HepG2 (cell line): Measurements from ENCODE around the gene DCST2. TPM values are rescaled to one million over a fixed set of nuclear protein-coding genes. Genes with fewer than 3 reads are reported as not detected.

Experiments used
- ATAC-seq: fragments of 200-7000 bp; cut with Tn5 transposase; 3 replicates; pipeline ENCODE4 v1.9.1; 2020; ENCODE audit warnings: mild to moderate bottlenecking, moderate library complexity
- BruUV-seq: library from RNA; stranded (reverse); fragments of 400-500 nt; replicated peaks from 2 replicates; lab custom pipeline; 2021; lab: Mats Ljungman, UMichigan
- CTCF ChIA-PET: fragments of 300-600 bp; formaldehyde crosslinking; extraction: SDS; loops from one replicate; lab custom pipeline; 2021; ENCODE audit warnings: low total read pairs, inconsistent platforms, low intra/inter-chr PET ratio; lab: Yijun Ruan, JAX
- POLR2A ChIA-PET: fragments of 350-600 bp; sonication (Branson Sonifier 250); formaldehyde crosslinking; loops from one replicate; lab custom pipeline; 2020; ENCODE audit warnings: antibody characterized with exemption, inconsistent platforms; lab: Yijun Ruan, JAX
- DNase-seq: peaks from one replicate; pipeline ENCODE4 v3.0.0-alpha.2; 2015; ENCODE audit warnings: low spot score
- FAIRE-seq: peaks from 3 replicates; lab custom pipeline; 2011; peaks lifted over from hg19 to GRCh38; lab: Jason Lieb, UNC
- H2AFZ ChIP-seq: one replicate; pipeline ENCODE4 v1.6.1; 2011; ENCODE audit warnings: low read length, inconsistent platforms
- H3K27ac ChIP-seq: fragments of 300-600 bp; 3 replicates; pipeline ENCODE4 v1.8.0; 2011; ENCODE audit warnings: mixed run types, mild to moderate bottlenecking, mixed read lengths, low read length, inconsistent platforms; ENCODE audit not compliant: insufficient read depth; ENCODE audit errors: extremely low read length
- H3K27me3 ChIP-seq, 2 experiments: fragments of 200-600 bp in 1 of 2; 2 replicates in 1 of 2; 3 replicates in 1 of 2; pipeline versions ENCODE4 v1.6.0 to v1.8.0; 2011; ENCODE audit warnings: low read length in 2 of 2, mild to moderate bottlenecking in 2 of 2, moderate library complexity in 2 of 2, inconsistent platforms in 1 of 2; ENCODE audit not compliant: insufficient read depth in 2 of 2, control insufficient read depth in 1 of 2
- H3K36me3 ChIP-seq, 2 experiments: fragments of 200-600 bp in 1 of 2; replicated peaks in 1 of 2; 2 replicates in 1 of 2; 3 replicates in 1 of 2; pipeline versions ENCODE4 v1.5.1 to v1.8.0; 2011; ENCODE audit warnings: low read length in 2 of 2, inconsistent platforms in 1 of 2; ENCODE audit not compliant: insufficient read depth in 2 of 2, control insufficient read depth in 1 of 2
- H3K4me1 ChIP-seq: 2 replicates; pipeline ENCODE4 v1.5.1; 2012; ENCODE audit warnings: low read length, inconsistent platforms; ENCODE audit not compliant: insufficient read depth
- H3K4me2 ChIP-seq: 2 replicates; pipeline ENCODE4 v1.6.0; 2011; ENCODE audit warnings: low read depth, low read length, inconsistent platforms
- H3K4me3 ChIP-seq, 3 experiments: fragments of 200-600 bp in 1 of 3; sonication (generic), shearing (Covaris generic) in 1 of 3; replicated peaks in 1 of 3; 2 replicates each; pipeline ENCODE4 v1.5.1; 2011 to 2016; ENCODE audit warnings: low read length in 3 of 3, inconsistent platforms in 2 of 3, low read depth in 2 of 3, mild to moderate bottlenecking in 2 of 3, control low read depth in 1 of 3, mixed read lengths in 1 of 3; ENCODE audit not compliant: insufficient read depth in 1 of 3
- H3K79me2 ChIP-seq: one replicate; pipeline ENCODE4 v1.6.1; 2011; ENCODE audit warnings: low read length, inconsistent platforms; ENCODE audit not compliant: insufficient read depth
- H3K9ac ChIP-seq: 2 replicates; pipeline ENCODE4 v1.6.0; 2011; ENCODE audit warnings: mild to moderate bottlenecking, low read depth, low read length, inconsistent platforms; ENCODE audit not compliant: insufficient read depth
- H3K9me3 ChIP-seq: 2 replicates; pipeline ENCODE4 v1.5.1; 2012; ENCODE audit warnings: mild to moderate bottlenecking, low read length
- H4K20me1 ChIP-seq: 2 replicates; pipeline ENCODE4 v1.6.0; 2011; ENCODE audit warnings: inconsistent platforms, mild to moderate bottlenecking, low read length, moderate library complexity; ENCODE audit not compliant: insufficient read depth
- CREM ChIP-seq, 2 experiments: sonication (generic) in 1 of 2; formaldehyde crosslinking in 1 of 2; IDR thresholded peaks; 2 replicates each; pipeline versions ENCODE4 v1.4.0 to v1.6.1; 2016 to 2020; ENCODE audit warnings: antibody characterized with exemption in 1 of 2, mild to moderate bottlenecking in 1 of 2, missing genetic modification reagents in 1 of 2
- DNMT3B ChIP-seq: conservative IDR thresholded peaks from 2 replicates; pipeline ENCODE4 v1.6.1; 2016; ENCODE audit warnings: missing biosample characterization, control low read depth
- FOSL2 ChIP-seq: sonication (generic); formaldehyde crosslinking; IDR thresholded peaks from 2 replicates; pipeline ENCODE4 v1.4.0; 2020; ENCODE audit warnings: missing genetic modification reagents
- GTF3A ChIP-seq: sonication (generic); formaldehyde crosslinking; conservative IDR thresholded peaks from 2 replicates; pipeline ENCODE4 v1.4.0; 2020; ENCODE audit warnings: mild to moderate bottlenecking, missing genetic modification reagents
- HOXA5 ChIP-seq: sonication (generic); formaldehyde crosslinking; IDR thresholded peaks from 2 replicates; pipeline ENCODE4 v1.4.0; 2020; ENCODE audit warnings: missing genetic modification reagents
- SNAI1 ChIP-seq: sonication (generic); formaldehyde crosslinking; IDR thresholded peaks from 2 replicates; pipeline ENCODE4 v1.5.0; 2020; ENCODE audit warnings: mild to moderate bottlenecking, missing genetic modification reagents, borderline replicate concordance
- SOX5 ChIP-seq: IDR thresholded peaks from 2 replicates; pipeline ENCODE4 v1.6.1; 2016; ENCODE audit warnings: borderline replicate concordance
- SPEN ChIP-seq: sonication (generic); formaldehyde crosslinking; IDR thresholded peaks from 2 replicates; pipeline ENCODE4 v1.5.1; 2020; ENCODE audit warnings: low read depth, mild to moderate bottlenecking, missing genetic modification reagents
- TEAD2 ChIP-seq: sonication (generic); formaldehyde crosslinking; IDR thresholded peaks from 2 replicates; pipeline ENCODE4 v1.9.0; 2021; ENCODE audit warnings: missing genetic modification reagents
- ZC3H4 ChIP-seq: sonication (generic); formaldehyde crosslinking; IDR thresholded peaks from 2 replicates; pipeline ENCODE4 v1.4.0; 2020; ENCODE audit warnings: missing genetic modification reagents, borderline replicate concordance
- ZNF12 ChIP-seq: sonication (generic); formaldehyde crosslinking; IDR thresholded peaks from 2 replicates; pipeline ENCODE4 v1.5.0; 2020; ENCODE audit warnings: missing genetic modification reagents
- ZNF232 ChIP-seq: sonication (generic); formaldehyde crosslinking; IDR thresholded peaks from 2 replicates; pipeline ENCODE4 v1.4.0; 2020; ENCODE audit warnings: missing genetic modification reagents, borderline replicate concordance
- ZNF326 ChIP-seq: sonication (generic); formaldehyde crosslinking; IDR thresholded peaks from 2 replicates; pipeline ENCODE4 v1.4.0; 2020; ENCODE audit warnings: missing genetic modification reagents, borderline replicate concordance
- ZNF382 ChIP-seq: sonication (generic); formaldehyde crosslinking; IDR thresholded peaks from 2 replicates; pipeline ENCODE4 v1.5.0; 2020; ENCODE audit warnings: missing genetic modification reagents, mild to moderate bottlenecking, borderline replicate concordance
- ZNF513 ChIP-seq: sonication (generic); formaldehyde crosslinking; conservative IDR thresholded peaks from 2 replicates; pipeline ENCODE4 v1.5.0; 2020; ENCODE audit warnings: missing genetic modification reagents
- WGBS: methylation state at CpG from one replicate; pipeline ENCODE4 v1.1.6; 2017; ENCODE audit warnings: low lambda C conversion rate; 5-methylcytosine and 5-hydroxymethylcytosine counted together
- in situ Hi-C: cut with HindIII; loops from 2 replicates; pipeline ENCODE4 v1.10.0; 2017; ENCODE audit warnings: low pct_unique_long_range_greater_than_20kb; ENCODE audit not compliant: extremely low pct_ligation_motif_present
- intact Hi-C: fragments of 100-400 bp; cut with micrococcal nuclease; formaldehyde crosslinking; loops from one replicate; pipeline ENCODE4 v1.10.0; 2022; ENCODE audit not compliant: unreplicated experiment
- polyA plus RNA-seq, 8 experiments: library from polyadenylated mRNA; depleted of rRNA in 3 of 8; stranded (reverse) in 7 of 8; unstranded in 1 of 8; fragments of >200 nt; fragmentation: Illumina TruSeq in 4 of 8; extraction: Trizol in 4 of 8; gene quantifications; 2 replicates each; pipeline versions ENCODE4 v1.2.1 to v1.2.3, GENCODE V29; 2011 to 2016; ENCODE audit warnings: low read depth in 4 of 8, missing spikeins in 1 of 8, mixed read lengths in 1 of 8; ENCODE audit not compliant: insufficient read depth in 1 of 8
- total RNA-seq, 5 experiments: library from RNA; depleted of rRNA; stranded (reverse); fragments of >200 nt; fragmentation: Illumina TruSeq; extraction: Trizol; gene quantifications; 2 replicates each; pipeline ENCODE4 v1.2.3, GENCODE V29; 2016; ENCODE audit warnings: low read depth in 1 of 5
- TF ChIP-seq, protein P1 (sequence below): fragments of 450-650 bp; IDR thresholded peaks from 2 replicates; pipeline ENCODE4 v1.6.1; 2016
- TF ChIP-seq, protein P2 (sequence below): IDR thresholded peaks from 2 replicates; pipeline ENCODE4 v1.6.1; 2016; ENCODE audit warnings: control low read depth
- TF ChIP-seq, protein P3 (sequence below): sonication (generic); formaldehyde crosslinking; IDR thresholded peaks from 2 replicates; pipeline ENCODE4 v1.4.0; 2020; ENCODE audit warnings: mild to moderate bottlenecking, missing genetic modification reagents

Gene DCST2
- total and polyA plus RNA-seq, 2 of the 13 experiments (the other 11 are each of a cell fraction or from before 2014, with no cell fraction given) = 0.74 TPM; not detected in 1

DNA sequence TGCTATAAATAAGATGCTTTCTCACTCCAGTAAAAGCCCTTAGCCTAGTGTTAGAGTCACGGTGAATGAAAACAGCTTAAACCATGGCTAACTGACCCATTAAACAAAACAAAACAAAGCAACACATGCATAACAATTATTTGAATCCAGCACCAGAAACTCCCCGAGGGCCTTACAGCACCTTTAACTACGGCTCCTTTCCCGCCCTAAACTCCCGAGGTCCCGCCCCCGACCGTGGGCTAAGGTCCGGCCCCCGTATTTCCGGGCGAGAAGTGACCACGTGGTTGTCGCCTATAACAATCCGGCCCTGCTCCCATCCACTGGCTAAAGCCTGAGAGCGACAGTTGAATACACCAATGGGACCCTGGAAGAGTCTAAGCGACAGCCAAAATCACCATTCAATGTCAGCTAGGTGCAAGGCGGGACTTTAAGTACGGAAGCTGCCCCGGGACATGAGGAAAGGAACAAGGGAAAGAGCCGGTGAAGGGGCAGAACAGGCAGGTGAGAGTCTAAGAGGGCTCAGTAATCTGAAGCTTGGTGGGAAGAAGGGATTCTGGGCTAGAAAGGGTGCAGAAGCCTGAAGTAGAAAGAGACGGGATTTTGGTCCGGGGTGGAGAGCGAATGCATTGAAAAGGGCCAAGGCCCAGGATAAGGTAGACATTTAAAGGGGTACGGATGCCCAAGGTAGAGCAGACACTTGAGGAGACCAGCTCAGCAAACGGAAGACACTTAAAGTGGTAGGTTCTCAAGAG is 50.5 kb downstream of the DCST2 start, which contains the start of gene FLAD1:
Gene FLAD1, plus strand, starts transcription at position 448 of the 752 bp plus-strand sequence. CDS start 351 bp downstream, outside the sequence.
- peak within 1 kb of the TSS; percentile 74 to 86 (median 76) for H3K4me3 ChIP-seq
- FAIRE-seq (peak; percentile 95), DNase-seq (peak; percentile 99), ATAC-seq (peak; percentile 99)
- H3K9me3 ChIP-seq = no peaks in the 10 kb centered on the region
- peak within 1 kb of the TSS; percentile 90 for H3K4me2 ChIP-seq
- peak within 1 kb of the TSS; percentile 87 for H3K9ac ChIP-seq
- H3K4me1 ChIP-seq = peaks cover 34% of the 10 kb centered on the region
- no peaks in the 10 kb centered on the region for H4K20me1 ChIP-seq
- peaks cover 3 to 15% of the 10 kb centered on the region in 2 experiments for H3K36me3 ChIP-seq
- no peaks in the 10 kb centered on the region for H3K27me3 ChIP-seq
- H2AFZ ChIP-seq = no peak within 1 kb of the TSS
- in situ Hi-C loops (loop anchor here (5.0 kb wide), 1 partner anchor 79 kb away; the partner anchor contains the start of gene EFNA4), intact Hi-C loops (no loop called here)
- 2% methylated on average over 14 of the region's 26 CpGs for WGBS
- BruUV-seq = no TSS peak
- peak within 1 kb of the TSS; percentile 64 for H3K27ac ChIP-seq
- peaks cover 30% of the 10 kb centered on the region for H3K79me2 ChIP-seq
- ChIA-PET CTCF (interaction anchor here (0.9 kb wide), 1 partner anchor 34 kb away, joined by 5 read pairs; no protein-coding TSS in a partner anchor), POLR2A (interaction anchor here (0.7 to 2.9 kb wide), 11 partner anchors 10 to 68 kb away, joined by 3 to 78 read pairs (median 5); partner anchors contain the start of genes ADAM15, CKS1B, LENEP and PBXIP1)
- peak; percentile 89 for TF ChIP-seq DNMT3B (CRISPR knock-in tag)
- no peak for TF ChIP-seq SNAI1 (CRISPR knock-in tag)
- peak; percentile 80 for TF ChIP-seq CREM (IDR thresholded peaks at IDR 0.05)
- TF ChIP-seq CREM (CRISPR knock-in tag; IDR thresholded peaks at IDR 0.05) = no peak
- TF ChIP-seq, protein P1, sequence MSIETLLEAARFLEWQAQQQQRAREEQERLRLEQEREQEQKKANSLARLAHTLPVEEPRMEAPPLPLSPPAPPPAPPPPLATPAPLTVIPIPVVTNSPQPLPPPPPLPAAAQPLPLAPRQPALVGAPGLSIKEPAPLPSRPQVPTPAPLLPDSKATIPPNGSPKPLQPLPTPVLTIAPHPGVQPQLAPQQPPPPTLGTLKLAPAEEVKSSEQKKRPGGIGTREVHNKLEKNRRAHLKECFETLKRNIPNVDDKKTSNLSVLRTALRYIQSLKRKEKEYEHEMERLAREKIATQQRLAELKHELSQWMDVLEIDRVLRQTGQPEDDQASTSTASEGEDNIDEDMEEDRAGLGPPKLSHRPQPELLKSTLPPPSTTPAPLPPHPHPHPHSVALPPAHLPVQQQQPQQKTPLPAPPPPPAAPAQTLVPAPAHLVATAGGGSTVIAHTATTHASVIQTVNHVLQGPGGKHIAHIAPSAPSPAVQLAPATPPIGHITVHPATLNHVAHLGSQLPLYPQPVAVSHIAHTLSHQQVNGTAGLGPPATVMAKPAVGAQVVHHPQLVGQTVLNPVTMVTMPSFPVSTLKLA = peak; percentile 92
- TF ChIP-seq ZC3H4 (CRISPR knock-in tag) = no peak
- TF ChIP-seq ZNF513 (CRISPR knock-in tag) = no peak
- TF ChIP-seq SOX5 = peak; percentile 39; the same call in 1 of the 2 replicates
- peak; percentile 34; the same call in 1 of the 2 replicates for TF ChIP-seq HOXA5 (CRISPR knock-in tag)
- TF ChIP-seq GTF3A (CRISPR knock-in tag) = no peak
- 0 out of 2 replicates have a peak, but pooled peaks have one; percentile 41 for TF ChIP-seq TEAD2 (CRISPR knock-in tag)
- no peak for TF ChIP-seq ZNF382 (CRISPR knock-in tag)
- TF ChIP-seq ZNF12 (CRISPR knock-in tag) = no peak
- TF ChIP-seq ZNF326 (CRISPR knock-in tag) = no peak
- TF ChIP-seq, protein P2, sequence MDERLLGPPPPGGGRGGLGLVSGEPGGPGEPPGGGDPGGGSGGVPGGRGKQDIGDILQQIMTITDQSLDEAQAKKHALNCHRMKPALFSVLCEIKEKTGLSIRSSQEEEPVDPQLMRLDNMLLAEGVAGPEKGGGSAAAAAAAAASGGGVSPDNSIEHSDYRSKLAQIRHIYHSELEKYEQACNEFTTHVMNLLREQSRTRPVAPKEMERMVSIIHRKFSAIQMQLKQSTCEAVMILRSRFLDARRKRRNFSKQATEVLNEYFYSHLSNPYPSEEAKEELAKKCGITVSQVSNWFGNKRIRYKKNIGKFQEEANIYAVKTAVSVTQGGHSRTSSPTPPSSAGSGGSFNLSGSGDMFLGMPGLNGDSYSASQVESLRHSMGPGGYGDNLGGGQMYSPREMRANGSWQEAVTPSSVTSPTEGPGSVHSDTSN (CRISPR knock-in tag) = peak; percentile 100
- peak; percentile 11; the same call in 1 of the 2 replicates for TF ChIP-seq FOSL2 (CRISPR knock-in tag)
- TF ChIP-seq, protein P3, sequence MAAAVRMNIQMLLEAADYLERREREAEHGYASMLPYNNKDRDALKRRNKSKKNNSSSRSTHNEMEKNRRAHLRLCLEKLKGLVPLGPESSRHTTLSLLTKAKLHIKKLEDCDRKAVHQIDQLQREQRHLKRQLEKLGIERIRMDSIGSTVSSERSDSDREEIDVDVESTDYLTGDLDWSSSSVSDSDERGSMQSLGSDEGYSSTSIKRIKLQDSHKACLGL (CRISPR knock-in tag) = peak; percentile 76; the same call in 1 of the 2 replicates
- peak; percentile 81; the same call in 1 of the 2 replicates for TF ChIP-seq SPEN (CRISPR knock-in tag)
- TF ChIP-seq ZNF232 = peak; percentile 42; the same call in 1 of the 2 replicates
